Right lobe of liver (tissue), 4 donors: ENCODE results near the gene USP28.

ENCODE experiments used
- CTCF ChIP-seq, 4 donors: fragments of 200-600 bp in 3 of 4; fragments of 450-650 bp in 1 of 4; IDR thresholded peaks; one replicate each; pipeline versions ENCODE4 v1.5.1 to v1.8.0; 2016 to 2022; ENCODE audit warnings: antibody characterized with exemption in 4 of 4, mild to moderate bottlenecking in 2 of 4
- POLR2A ChIP-seq: fragments of 450-650 bp; IDR thresholded peaks from one replicate; pipeline ENCODE4 v1.6.1; 2017; ENCODE audit warnings: antibody characterized with exemption, mild to moderate bottlenecking
- donor health status: DM: no; HTN: no; CAD: no.
- donor health status: DM: no; HTN: no; CAD: no.
- donor health status: DM: no; HTN: yes; CAD: no.

GRCh38 chr11:113859665-113860064 lies 15.7 kb downstream of the USP28 start:
- no peak for TF ChIP-seq CTCF (IDR thresholded peaks at IDR 0.05)
- TF ChIP-seq POLR2A, result no peak
